Measurements from ENCODE around the gene EPHA6. TPM values are rescaled to one million over a fixed set of nuclear protein-coding genes. Genes with fewer than 3 reads are reported as not detected.

Gene EPHA6
- total RNA-seq, 1 experiment from 2014 or later: 1.2 TPM

DNA sequence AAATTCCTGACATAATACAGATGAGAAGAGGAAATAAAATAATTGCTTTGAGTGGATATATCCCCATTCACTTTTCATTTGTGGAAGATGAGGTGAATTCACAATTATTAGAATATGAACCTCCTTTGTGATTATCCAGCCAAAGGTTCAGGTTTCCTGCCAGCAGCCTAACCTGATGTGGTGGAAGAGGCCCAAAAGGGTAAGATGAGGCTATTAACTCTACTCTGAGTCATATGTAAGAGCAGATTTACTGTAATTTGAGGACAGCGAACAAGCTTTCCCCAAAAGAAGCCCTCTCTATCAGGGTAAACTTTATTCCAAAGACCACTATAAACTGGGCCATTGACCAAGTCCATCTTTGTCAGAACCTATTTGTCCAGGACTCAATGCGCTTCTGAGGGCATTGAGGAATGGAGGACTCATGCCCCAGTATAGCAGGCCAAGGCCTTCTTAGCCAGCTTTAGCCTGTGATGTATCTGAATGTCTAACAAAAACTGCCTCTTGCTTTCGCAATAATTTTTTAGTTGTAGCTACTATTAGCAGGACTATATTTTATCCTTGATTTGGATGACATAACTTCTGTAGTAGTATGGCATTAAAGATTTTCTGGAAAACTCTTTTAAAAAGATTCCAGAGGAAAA, 859.1 kb downstream of the EPHA6 start:
- H3K4me2 ChIP-seq: no peak overlapping the region
- H3K36me3 ChIP-seq (ENCODE audit: low read depth): no peaks in the 10 kb centered on the region
- BruUV-seq (replicated peaks): no TSS peak
- intact Hi-C loops (cut with micrococcal nuclease; ENCODE audit: unreplicated experiment): no loop called here
- no peaks in the 10 kb centered on the region for H4K20me1 ChIP-seq (ENCODE audit: insufficient read depth)
- H3K4me3 ChIP-seq: no peak overlapping the region
- H3K9me2 ChIP-seq (ENCODE audit: insufficient read depth): no peaks in the 10 kb centered on the region
- no peaks in the 10 kb centered on the region for H3K4me1 ChIP-seq (replicated peaks; ENCODE audit: insufficient read depth)
- no peaks in the 10 kb centered on the region for H3K27me3 ChIP-seq (ENCODE audit: insufficient read depth, low read depth)
- no peak for TF ChIP-seq EZH2 (IDR thresholded peaks at IDR 0.05; ENCODE audit: low read depth)
- TF ChIP-seq, protein P1, sequence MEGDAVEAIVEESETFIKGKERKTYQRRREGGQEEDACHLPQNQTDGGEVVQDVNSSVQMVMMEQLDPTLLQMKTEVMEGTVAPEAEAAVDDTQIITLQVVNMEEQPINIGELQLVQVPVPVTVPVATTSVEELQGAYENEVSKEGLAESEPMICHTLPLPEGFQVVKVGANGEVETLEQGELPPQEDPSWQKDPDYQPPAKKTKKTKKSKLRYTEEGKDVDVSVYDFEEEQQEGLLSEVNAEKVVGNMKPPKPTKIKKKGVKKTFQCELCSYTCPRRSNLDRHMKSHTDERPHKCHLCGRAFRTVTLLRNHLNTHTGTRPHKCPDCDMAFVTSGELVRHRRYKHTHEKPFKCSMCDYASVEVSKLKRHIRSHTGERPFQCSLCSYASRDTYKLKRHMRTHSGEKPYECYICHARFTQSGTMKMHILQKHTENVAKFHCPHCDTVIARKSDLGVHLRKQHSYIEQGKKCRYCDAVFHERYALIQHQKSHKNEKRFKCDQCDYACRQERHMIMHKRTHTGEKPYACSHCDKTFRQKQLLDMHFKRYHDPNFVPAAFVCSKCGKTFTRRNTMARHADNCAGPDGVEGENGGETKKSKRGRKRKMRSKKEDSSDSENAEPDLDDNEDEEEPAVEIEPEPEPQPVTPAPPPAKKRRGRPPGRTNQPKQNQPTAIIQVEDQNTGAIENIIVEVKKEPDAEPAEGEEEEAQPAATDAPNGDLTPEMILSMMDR (conservative IDR thresholded peaks at IDR 0.05): no peak
- H3K79me2 ChIP-seq (ENCODE audit: low read depth): no peaks in the 10 kb centered on the region
- H2AFZ ChIP-seq: no peak overlapping the region
- no peaks in the 10 kb centered on the region for H3F3A ChIP-seq (ENCODE audit: insufficient read depth, low read depth)
- CTCF ChIA-PET: no interaction called here
- POLR2A ChIA-PET (ENCODE audit: unreplicated experiment): no interaction called here
- DNase-seq: no peak
- no peak overlapping the region for H3K27ac ChIP-seq
- no peaks in the 10 kb centered on the region for H3K9me3 ChIP-seq (ENCODE audit: insufficient read depth, low read depth)

DNA sequence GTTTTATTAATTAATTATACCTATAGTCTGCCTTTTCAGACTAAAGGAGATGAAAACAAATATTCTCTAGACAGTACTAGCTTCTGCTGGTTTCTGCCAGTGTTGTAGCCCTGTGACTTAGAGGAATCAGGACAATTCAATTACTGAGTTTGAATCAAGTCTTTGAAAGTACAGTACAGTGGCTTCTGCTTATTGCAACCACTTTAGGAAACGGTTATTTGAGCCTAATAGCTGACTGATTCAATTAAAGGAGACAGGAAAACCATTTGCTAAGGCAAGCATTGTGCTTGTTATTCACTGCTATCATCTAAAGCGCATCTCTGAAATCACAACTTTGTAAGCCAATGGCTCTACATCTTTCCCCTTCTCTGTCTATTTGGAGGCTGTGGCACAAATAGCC, 860.1 kb downstream of the EPHA6 start:
- ChIA-PET POLR2A (ENCODE audit: unreplicated experiment) (no interaction called here), CTCF (no interaction called here)
- no peaks in the 10 kb centered on the region for H3K4me1 ChIP-seq (replicated peaks; ENCODE audit: insufficient read depth)
- no peaks in the 10 kb centered on the region for H3K9me3 ChIP-seq (ENCODE audit: insufficient read depth, low read depth)
- BruUV-seq (replicated peaks): no TSS peak
- H3K79me2 ChIP-seq (ENCODE audit: low read depth): no peaks in the 10 kb centered on the region
- no peaks in the 10 kb centered on the region for H3K36me3 ChIP-seq (ENCODE audit: low read depth)
- TF ChIP-seq EZH2 (IDR thresholded peaks at IDR 0.05; ENCODE audit: low read depth): no peak
- TF ChIP-seq, protein P1 (conservative IDR thresholded peaks at IDR 0.05): no peak
- H3K4me2 ChIP-seq: no peak overlapping the region
- H3K27me3 ChIP-seq (ENCODE audit: insufficient read depth, low read depth): no peaks in the 10 kb centered on the region
- H3F3A ChIP-seq (ENCODE audit: insufficient read depth, low read depth): no peaks in the 10 kb centered on the region
- no peak overlapping the region for H2AFZ ChIP-seq
- no peak overlapping the region for H3K4me3 ChIP-seq
- DNase-seq: no peak
- intact Hi-C loops (cut with micrococcal nuclease; ENCODE audit: unreplicated experiment): no loop called here
- no peaks in the 10 kb centered on the region for H4K20me1 ChIP-seq (ENCODE audit: insufficient read depth)
- no peaks in the 10 kb centered on the region for H3K9me2 ChIP-seq (ENCODE audit: insufficient read depth)
- H3K27ac ChIP-seq: no peak overlapping the region

DNA sequence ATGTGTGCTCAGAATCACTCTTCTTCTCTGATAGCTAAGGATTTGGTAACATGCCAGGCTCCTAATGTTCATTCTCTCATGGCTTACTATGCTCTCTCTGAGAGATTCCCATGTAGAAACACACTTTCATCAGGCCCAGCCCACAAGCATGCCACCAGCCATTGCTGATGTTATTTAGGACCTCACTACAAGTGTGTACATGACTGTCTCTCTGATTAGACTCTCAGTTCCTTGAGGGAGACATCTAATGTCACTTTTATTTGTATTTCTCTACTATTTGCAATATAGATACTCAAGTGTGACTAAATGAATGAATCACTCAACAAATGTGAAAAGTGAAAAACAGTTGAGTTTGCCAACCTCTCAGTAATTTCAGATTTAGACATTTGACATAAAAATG, 865.8 kb downstream of the EPHA6 start:
- Histone ChIP-seq H4K20me1 (ENCODE audit: insufficient read depth) (no peaks in the 10 kb centered on the region), H3K4me1 (replicated peaks; ENCODE audit: insufficient read depth) (no peaks in the 10 kb centered on the region), H2AFZ (no peak overlapping the region), H3F3A (ENCODE audit: insufficient read depth, low read depth) (no peaks in the 10 kb centered on the region), H3K9me3 (ENCODE audit: insufficient read depth, low read depth) (no peaks in the 10 kb centered on the region), H3K4me3 (no peak overlapping the region), H3K27me3 (ENCODE audit: insufficient read depth, low read depth) (no peaks in the 10 kb centered on the region), H3K27ac (no peak overlapping the region), H3K79me2 (ENCODE audit: low read depth) (no peaks in the 10 kb centered on the region), H3K4me2 (no peak overlapping the region), H3K36me3 (ENCODE audit: low read depth) (no peaks in the 10 kb centered on the region), H3K9me2 (ENCODE audit: insufficient read depth) (no peaks in the 10 kb centered on the region)
- no peak for TF ChIP-seq EZH2 (IDR thresholded peaks at IDR 0.05; ENCODE audit: low read depth)
- TF ChIP-seq, protein P1 (conservative IDR thresholded peaks at IDR 0.05): no peak
- CTCF ChIA-PET: no interaction called here
- intact Hi-C loops (cut with micrococcal nuclease; ENCODE audit: unreplicated experiment): no loop called here
- BruUV-seq (replicated peaks): no TSS peak
- POLR2A ChIA-PET (ENCODE audit: unreplicated experiment): no interaction called here
- no peak for DNase-seq
